ENCODE data around the gene BIVM. TPM values are rescaled to one million over a fixed set of nuclear protein-coding genes. Genes with fewer than 3 reads are reported as not detected.

Gene BIVM
- total RNA-seq, 1 donor from 2014 or later = 16.6 TPM

- Histone ChIP-seq H3K27me3 (ENCODE audit: control insufficient read depth, insufficient read depth, low read length) (no peaks in the 10 kb centered on the region), H3K36me3 (ENCODE audit: control insufficient read depth, insufficient read depth, low read length) (no peaks in the 10 kb centered on the region), H3K4me3 (ENCODE audit: low read depth, low read length) (no peak overlapping the region)
- TF ChIP-seq CTCF (IDR thresholded peaks at IDR 0.05; ENCODE audit: insufficient read depth, low read length, poor library complexity, severe bottlenecking) = no peak
- no peak for DNase-seq (ENCODE audit: low read depth)
Measured at GRCh38 chr13:102763741-102764140, 35.2 kb upstream of the BIVM start.

DNA sequence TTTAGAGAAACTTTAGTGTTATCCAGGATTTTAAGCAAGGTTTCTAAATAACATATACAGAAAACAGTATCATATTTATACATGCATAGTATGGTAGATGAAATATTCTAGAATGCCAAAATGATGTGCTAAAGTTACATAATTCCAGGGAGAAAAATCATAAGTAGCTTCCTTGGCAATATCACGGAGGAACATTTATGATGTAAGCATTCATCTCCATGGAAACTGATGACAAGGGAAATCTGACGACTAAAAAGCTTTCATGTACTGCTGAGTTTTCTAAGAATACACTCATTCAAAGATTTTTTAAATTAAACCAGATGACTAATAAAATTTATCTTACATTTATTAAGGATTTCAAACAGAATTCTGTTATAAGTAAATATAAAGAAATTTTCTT is 30.0 kb upstream of the BIVM start:
- no peaks in the 10 kb centered on the region for H3K36me3 ChIP-seq (ENCODE audit: control insufficient read depth, insufficient read depth, low read length)
- H3K4me3 ChIP-seq (ENCODE audit: low read depth, low read length) = no peak overlapping the region
- no peak for TF ChIP-seq CTCF (IDR thresholded peaks at IDR 0.05; ENCODE audit: insufficient read depth, low read length, poor library complexity, severe bottlenecking)
- no peaks in the 10 kb centered on the region for H3K27me3 ChIP-seq (ENCODE audit: control insufficient read depth, insufficient read depth, low read length)
- DNase-seq (ENCODE audit: low read depth) = no peak

DNA sequence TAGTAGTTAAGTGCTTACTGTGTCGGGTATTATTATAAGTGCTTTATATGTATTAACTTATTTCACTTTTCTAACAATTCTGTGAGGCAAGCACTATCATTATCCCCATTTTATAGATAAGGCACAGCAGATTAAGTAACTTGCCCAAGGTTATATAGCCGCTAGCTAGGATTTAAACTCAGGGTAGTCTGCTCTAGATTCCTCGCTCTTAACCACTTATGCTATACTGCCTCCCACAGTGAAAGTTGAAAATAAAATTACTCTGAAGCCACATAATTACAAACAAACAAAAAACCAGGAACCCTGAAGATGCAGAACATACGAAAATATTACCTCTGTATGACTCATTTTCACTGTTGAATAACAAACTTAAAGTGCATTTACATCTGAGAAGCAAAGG is 29.2 kb upstream of the BIVM start:
- no peak for TF ChIP-seq CTCF (IDR thresholded peaks at IDR 0.05; ENCODE audit: insufficient read depth, low read length, poor library complexity, severe bottlenecking)
- Histone ChIP-seq H3K4me3 (ENCODE audit: low read depth, low read length) (no peak overlapping the region), H3K36me3 (ENCODE audit: control insufficient read depth, insufficient read depth, low read length) (no peaks in the 10 kb centered on the region), H3K27me3 (ENCODE audit: control insufficient read depth, insufficient read depth, low read length) (no peaks in the 10 kb centered on the region)
- DNase-seq (ENCODE audit: low read depth) = no peak

DNA sequence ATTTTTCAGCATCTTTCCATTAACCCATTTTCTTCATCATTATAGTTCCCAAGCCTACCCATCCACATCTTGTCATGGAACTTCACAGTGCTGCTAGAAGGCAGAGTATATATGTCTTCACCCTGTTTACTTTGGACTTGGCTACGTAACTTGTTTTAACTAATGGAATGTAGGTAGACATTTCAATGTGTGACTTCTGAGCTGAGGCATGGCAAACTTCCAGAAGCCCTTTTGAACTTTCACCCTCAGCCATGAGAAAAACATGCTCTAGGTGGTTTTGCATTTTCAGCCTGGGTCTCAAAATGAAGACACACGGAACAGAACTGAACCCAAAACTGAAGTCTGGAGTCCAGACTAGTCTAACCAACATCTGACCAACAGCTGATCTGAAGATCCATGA is 28.5 kb upstream of the BIVM start:
- Histone ChIP-seq H3K4me3 (ENCODE audit: low read depth, low read length) (no peak overlapping the region), H3K27me3 (ENCODE audit: control insufficient read depth, insufficient read depth, low read length) (no peaks in the 10 kb centered on the region), H3K36me3 (ENCODE audit: control insufficient read depth, insufficient read depth, low read length) (no peaks in the 10 kb centered on the region)
- TF ChIP-seq CTCF (IDR thresholded peaks at IDR 0.05; ENCODE audit: insufficient read depth, low read length, poor library complexity, severe bottlenecking) = no peak
- DNase-seq (ENCODE audit: low read depth) = no peak

DNA sequence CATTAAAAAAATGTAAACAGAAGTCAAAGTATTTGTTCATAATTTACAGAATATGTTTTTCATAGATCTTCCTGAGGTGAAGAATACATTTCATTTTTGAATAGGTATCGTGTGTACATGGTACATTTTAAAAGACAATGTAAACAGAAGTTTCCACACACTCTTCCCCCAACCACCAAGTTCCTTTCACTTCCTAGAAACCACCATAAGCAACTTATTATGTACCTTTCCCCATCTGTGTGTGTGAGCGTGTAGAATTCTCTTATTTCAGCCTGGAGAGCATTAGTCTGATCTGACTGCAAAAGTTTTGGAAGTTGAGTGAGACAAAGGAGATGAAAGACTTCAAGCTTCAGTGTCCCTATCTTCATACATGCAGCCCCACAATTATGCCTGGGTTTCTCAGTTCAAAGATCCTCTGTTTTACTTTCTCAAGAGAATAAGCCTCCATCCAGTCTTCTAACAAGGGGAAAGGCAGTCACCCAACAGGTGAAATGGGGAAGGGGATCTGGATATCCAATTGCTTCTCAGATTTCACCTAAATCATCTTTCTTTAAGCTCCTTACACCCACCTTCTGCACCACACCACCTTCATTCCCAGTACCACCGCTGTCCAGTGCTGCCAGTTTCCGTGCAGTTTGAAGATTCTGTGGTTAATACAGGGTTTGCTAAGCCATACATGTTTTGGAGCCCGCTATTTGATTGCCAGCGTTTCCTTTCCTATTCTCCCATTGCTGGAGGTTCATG is 27.4 kb upstream of the BIVM start:
- Histone ChIP-seq H3K36me3 (ENCODE audit: control insufficient read depth, insufficient read depth, low read length) (no peaks in the 10 kb centered on the region), H3K4me3 (ENCODE audit: low read depth, low read length) (no peak overlapping the region)
- no peak for TF ChIP-seq CTCF (IDR thresholded peaks at IDR 0.05; ENCODE audit: insufficient read depth, low read length, poor library complexity, severe bottlenecking)

GRCh38 chr13:102772042-102772425 is 26.9 kb upstream of the BIVM start:
- Histone ChIP-seq H3K4me3 (ENCODE audit: low read depth, low read length) (no peak overlapping the region), H3K27me3 (ENCODE audit: control insufficient read depth, insufficient read depth, low read length) (no peaks in the 10 kb centered on the region), H3K36me3 (ENCODE audit: control insufficient read depth, insufficient read depth, low read length) (no peaks in the 10 kb centered on the region)
- TF ChIP-seq CTCF (IDR thresholded peaks at IDR 0.05; ENCODE audit: insufficient read depth, low read length, poor library complexity, severe bottlenecking) = no peak
- DNase-seq (ENCODE audit: low read depth) = no peak

More for the DNA sequence above, 27.4 kb upstream of the BIVM start:
- DNase-seq (ENCODE audit: low read depth) = no peak
- H3K27me3 ChIP-seq (ENCODE audit: control insufficient read depth, insufficient read depth, low read length) = no peaks in the 10 kb centered on the region
